A673 (cell line): ENCODE data around the gene CHST6. TPM values are rescaled to one million over a fixed set of nuclear protein-coding genes. Genes with fewer than 3 reads are reported as not detected.
"Not testable (repeated sequence)": the region's sequence is repeated elsewhere in the genome, so short reads cannot be mapped to it uniquely, and the experiment has no call there.

Experiments used
- BruUV-seq: library from RNA; stranded (reverse); fragments of 400-500 nt; replicated peaks from 2 replicates; lab custom pipeline; 2021; lab: Mats Ljungman, UMichigan
- CTCF ChIA-PET: fragments of 300-600 bp; sonication (Branson Sonifier 250); formaldehyde crosslinking; loops from one replicate; lab custom pipeline; 2022; ENCODE audit warnings: antibody characterized with exemption; lab: Charles Lee
- POLR2A ChIA-PET: fragments of 300-600 bp; sonication (Branson Sonifier 250); formaldehyde crosslinking; loops from one replicate; lab custom pipeline; 2022; ENCODE audit warnings: antibody characterized with exemption; ENCODE audit not compliant: low non-redundant PET; lab: Charles Lee
- DNase-seq: peaks from one replicate; pipeline ENCODE4 v3.0.0-alpha.2; 2015; ENCODE audit warnings: low spot score
- H3K27ac ChIP-seq: fragments of 200-600 bp; sonication (generic); 2 replicates; pipeline ENCODE4 v1.5.1; 2016; ENCODE audit warnings: mixed run types, low read depth, mild to moderate bottlenecking, mixed read lengths, antibody characterized with exemption, low read length; ENCODE audit not compliant: poor library complexity, severe bottlenecking
- H3K27me3 ChIP-seq: fragments of 200-600 bp; sonication (generic); replicated peaks from 2 replicates; pipeline ENCODE4 v1.6.1; 2017; ENCODE audit warnings: mixed run types, low read depth, mild to moderate bottlenecking, mixed read lengths, antibody characterized with exemption, low read length; ENCODE audit not compliant: insufficient read depth, poor library complexity
- H3K36me3 ChIP-seq: fragments of 200-600 bp; sonication (generic); 2 replicates; pipeline ENCODE4 v1.6.1; 2016; ENCODE audit warnings: mixed run types, mild to moderate bottlenecking, mixed read lengths, antibody characterized with exemption, low read length; ENCODE audit not compliant: insufficient read depth, poor library complexity, severe bottlenecking
- H3K4me1 ChIP-seq: fragments of 200-600 bp; sonication (generic); 2 replicates; pipeline ENCODE4 v1.6.1; 2017; ENCODE audit warnings: mixed run types, mild to moderate bottlenecking, mixed read lengths, antibody characterized with exemption, low read length; ENCODE audit not compliant: insufficient read depth, poor library complexity, severe bottlenecking
- H3K4me3 ChIP-seq: fragments of 200-600 bp; sonication (generic); 2 replicates; pipeline ENCODE4 v1.5.1; 2016; ENCODE audit warnings: low read depth, mixed run types, mild to moderate bottlenecking, mixed read lengths, low read length; ENCODE audit not compliant: poor library complexity, severe bottlenecking
- H3K9me3 ChIP-seq: fragments of 200-600 bp; sonication (generic); 2 replicates; pipeline ENCODE4 v1.6.1; 2016; ENCODE audit warnings: mixed run types, low read depth, mild to moderate bottlenecking, mixed read lengths, antibody characterized with exemption, low read length; ENCODE audit not compliant: poor library complexity, severe bottlenecking
- CTCF ChIP-seq: fragments of 300-800, 200-600 bp; sonication (generic); conservative IDR thresholded peaks from 2 replicates; pipeline ENCODE4 v1.5.1; 2017; ENCODE audit warnings: low read depth, mild to moderate bottlenecking, antibody characterized with exemption, low read length, moderate library complexity, mixed read lengths
- EZH2 ChIP-seq: fragments of 200-600 bp; sonication (generic); IDR thresholded peaks from 2 replicates; pipeline ENCODE4 v1.6.1; 2017; ENCODE audit warnings: borderline replicate concordance, low read depth, mild to moderate bottlenecking, mixed read lengths, antibody characterized with exemption, low read length; ENCODE audit not compliant: poor library complexity, severe bottlenecking
- intact Hi-C: fragments of 100-400 bp; cut with micrococcal nuclease; formaldehyde crosslinking; loops from one replicate; pipeline ENCODE4 v1.10.0; 2022; ENCODE audit not compliant: unreplicated experiment
- total RNA-seq: library from RNA; stranded (reverse); gene quantifications from 2 replicates; pipeline ENCODE4 v1.2.3, GENCODE V29; 2021

The CHST6 gene
- total RNA-seq, 1 experiment from 2014 or later, result 5.0 TPM

GRCh38 chr16:75429621-75430403 lies 65.4 kb downstream of the CHST6 start:
- intact Hi-C loops, result no loop called here
- CTCF ChIA-PET, result no interaction called here
- no TSS peak for BruUV-seq
- Histone ChIP-seq H3K36me3 (peaks cover 8% of the 10 kb centered on the region), H3K9me3 (no peaks in the 10 kb centered on the region), H3K27me3 (no peaks in the 10 kb centered on the region), H3K27ac (no peak overlapping the region), H3K4me3 (no peak overlapping the region), H3K4me1 (peaks cover 10% of the 10 kb centered on the region)
- POLR2A ChIA-PET, result no interaction called here
- no peak for DNase-seq
- TF ChIP-seq CTCF (no peak), EZH2 (no peak)

- CTCF ChIA-PET, H3K4me3 ChIP-seq, H3K27ac ChIP-seq, H3K27me3 ChIP-seq, H3K9me3 ChIP-seq, BruUV-seq, DNase-seq, H3K36me3 ChIP-seq, POLR2A ChIA-PET, intact Hi-C loops: not testable (repeated sequence)
- H3K4me1 ChIP-seq, result peaks cover 10% of the 10 kb centered on the region
These were observed 68.7 kb downstream of the CHST6 start for GRCh38 chr16:75426524-75426923.

GRCh38 chr16:75424105-75424762 lies 71.0 kb downstream of the CHST6 start:
- BruUV-seq, CTCF ChIA-PET, H3K27ac ChIP-seq, intact Hi-C loops, H3K4me3 ChIP-seq, H3K9me3 ChIP-seq, H3K36me3 ChIP-seq, POLR2A ChIA-PET, DNase-seq, H3K27me3 ChIP-seq: not testable (repeated sequence)
- peaks cover 31% of the 10 kb centered on the region for H3K4me1 ChIP-seq

- no peak for DNase-seq
- Histone ChIP-seq H3K4me1 (peaks cover 33% of the 10 kb centered on the region), H3K27ac (no peak overlapping the region), H3K4me3 (no peak overlapping the region), H3K36me3 (no peaks in the 10 kb centered on the region), H3K27me3 (no peaks in the 10 kb centered on the region), H3K9me3 (no peaks in the 10 kb centered on the region)
- no TSS peak for BruUV-seq
- no peak for TF ChIP-seq CTCF
- no peak for TF ChIP-seq EZH2
- ChIA-PET CTCF (no interaction called here), POLR2A (interaction anchor here (0.6 kb wide), 1 partner anchor 14 kb away, joined by 11 read pairs; no protein-coding TSS in a partner anchor)
- intact Hi-C loops, result no loop called here
These were observed 71.5 kb downstream of the CHST6 start for GRCh38 chr16:75423723-75424104.
